Measurements from ENCODE around the gene PPT1.

Gene PPT1

GRCh38 chr1:40032240-40032891, 64.7 kb downstream of the PPT1 start:
- no peak for DNase-seq (ENCODE audit: low read depth in 2 of 2, low spot score in 1 of 2)

- no peak for DNase-seq (ENCODE audit: low read depth in 2 of 2, low spot score in 1 of 2)
Observed at GRCh38 chr1:40030528-40031135, 66.4 kb downstream of the PPT1 start.

GRCh38 chr1:40029608-40030007, 67.4 kb downstream of the PPT1 start:
- DNase-seq (ENCODE audit: low read depth in 2 of 2, low spot score in 1 of 2), result no peak

GRCh38 chr1:40027647-40028046, 69.4 kb downstream of the PPT1 start:
- DNase-seq (ENCODE audit: low read depth in 2 of 2, low spot score in 1 of 2), result no peak

- DNase-seq (ENCODE audit: low read depth in 2 of 2, low spot score in 1 of 2), result no peak
Observed at GRCh38 chr1:40024671-40025070, 72.4 kb downstream of the PPT1 start.

DNA sequence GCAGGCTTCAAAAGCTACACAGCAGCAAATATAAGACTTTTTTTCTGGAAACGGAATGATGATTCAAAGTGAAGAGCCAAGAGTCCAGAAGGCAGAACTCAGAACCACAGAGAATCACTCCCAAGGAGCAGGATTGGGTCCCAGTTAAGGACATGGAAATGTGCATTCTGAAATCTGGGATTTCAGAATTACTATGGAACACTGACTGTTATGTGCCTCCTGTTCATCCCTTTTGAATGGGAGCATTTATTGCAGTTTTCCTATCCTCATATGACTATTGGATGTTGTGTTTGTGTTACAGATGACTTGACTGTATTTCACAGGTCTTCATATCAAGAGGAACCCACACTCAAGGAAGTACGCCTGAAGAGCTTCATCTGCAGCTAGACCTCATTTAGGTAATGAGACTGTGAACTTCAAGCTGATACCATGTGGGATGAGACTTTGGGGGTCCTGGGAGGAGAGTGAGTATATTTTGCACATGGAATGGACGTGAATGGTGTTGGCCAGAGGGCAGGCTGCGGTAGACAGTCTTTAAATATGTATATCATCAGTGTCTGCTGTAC, 73.6 kb downstream of the PPT1 start:
- no peak for DNase-seq (ENCODE audit: low read depth in 2 of 2, low spot score in 1 of 2)

Measured in stimulated activated CD8-positive, alpha-beta memory T cell treated with anti-CD3 and anti-CD28 coated beads, Interleukin-4, amount 100 ng/mL, for 1 hour (primary cell).